Spleen (tissue), 7 donors: ENCODE results near the gene CPSF4.

Experiments used
- POLR2AphosphoS5 ChIP-seq, 3 donors: sonication (generic); formaldehyde crosslinking; IDR thresholded peaks; one replicate each; pipeline ENCODE4 v1.5.1; 2017; ENCODE audit warnings: antibody characterized with exemption in 3 of 3
- TF ChIP-seq, protein P1 (sequence below), 11 experiments: fragments of 200-600 bp in 7 of 11; fragments of 450-650 bp in 4 of 11; sonication (generic) in 4 of 11; IDR thresholded peaks in 8 of 11; conservative IDR thresholded peaks in 3 of 11; 1 replicate in 7 of 11; 2 replicates in 4 of 11; pipeline versions ENCODE4 v1.4.0 to v1.8.0; 2016 to 2021; ENCODE audit warnings: antibody characterized with exemption in 11 of 11, inconsistent platforms in 4 of 11, mild to moderate bottlenecking in 1 of 11
- donor health status: DM: no; HTN: no; CAD: no; lungs with moderate emphysema.
- donor health status: DM: no; HTN: no; CAD: no.
- donor health status: DM: no; HTN: no; CAD: no.

DNA sequence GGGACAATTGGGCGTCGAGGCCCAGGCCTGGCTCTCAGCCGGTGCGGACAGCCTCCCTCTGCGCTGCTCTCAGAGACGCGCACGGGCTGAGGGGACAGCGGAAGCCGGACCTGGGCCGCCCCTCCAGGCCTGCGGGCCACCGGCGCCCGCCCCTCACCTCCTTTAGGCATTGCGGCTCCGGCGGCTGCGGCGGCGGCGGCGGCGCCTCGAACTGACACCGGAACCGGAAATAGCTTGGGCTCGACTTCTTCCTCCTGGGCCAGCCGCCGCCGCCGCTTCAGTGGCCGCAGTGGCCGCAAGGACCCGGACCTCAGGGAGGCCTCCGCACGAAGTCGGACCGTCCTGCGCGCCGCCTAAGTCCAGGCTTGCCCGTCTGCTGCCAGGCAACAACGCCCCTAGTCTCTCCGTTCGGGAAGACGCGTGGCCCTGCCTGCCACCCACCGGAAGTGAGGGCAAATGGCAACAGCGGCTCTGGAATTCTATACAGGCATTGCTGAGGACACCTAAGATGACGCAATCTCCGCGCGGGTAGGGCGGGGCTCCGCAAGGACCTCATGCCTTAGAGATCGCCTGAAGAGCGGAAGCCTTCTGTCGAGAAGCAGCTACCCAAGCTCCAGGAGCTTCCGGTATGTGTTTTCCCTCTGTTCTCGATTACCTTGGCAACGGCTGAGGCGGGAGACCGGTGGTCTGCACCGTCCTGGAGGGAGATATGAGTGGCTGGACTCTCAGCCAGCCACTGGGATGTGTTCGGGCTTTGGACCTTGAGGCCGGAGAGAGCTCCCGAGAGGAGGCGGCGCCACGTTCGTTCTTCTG lies 30.2 kb upstream of the CPSF4 start, which contains the start of the genes BUD31 and PDAP1:
- TF ChIP-seq, protein P1, sequence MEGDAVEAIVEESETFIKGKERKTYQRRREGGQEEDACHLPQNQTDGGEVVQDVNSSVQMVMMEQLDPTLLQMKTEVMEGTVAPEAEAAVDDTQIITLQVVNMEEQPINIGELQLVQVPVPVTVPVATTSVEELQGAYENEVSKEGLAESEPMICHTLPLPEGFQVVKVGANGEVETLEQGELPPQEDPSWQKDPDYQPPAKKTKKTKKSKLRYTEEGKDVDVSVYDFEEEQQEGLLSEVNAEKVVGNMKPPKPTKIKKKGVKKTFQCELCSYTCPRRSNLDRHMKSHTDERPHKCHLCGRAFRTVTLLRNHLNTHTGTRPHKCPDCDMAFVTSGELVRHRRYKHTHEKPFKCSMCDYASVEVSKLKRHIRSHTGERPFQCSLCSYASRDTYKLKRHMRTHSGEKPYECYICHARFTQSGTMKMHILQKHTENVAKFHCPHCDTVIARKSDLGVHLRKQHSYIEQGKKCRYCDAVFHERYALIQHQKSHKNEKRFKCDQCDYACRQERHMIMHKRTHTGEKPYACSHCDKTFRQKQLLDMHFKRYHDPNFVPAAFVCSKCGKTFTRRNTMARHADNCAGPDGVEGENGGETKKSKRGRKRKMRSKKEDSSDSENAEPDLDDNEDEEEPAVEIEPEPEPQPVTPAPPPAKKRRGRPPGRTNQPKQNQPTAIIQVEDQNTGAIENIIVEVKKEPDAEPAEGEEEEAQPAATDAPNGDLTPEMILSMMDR (IDR thresholded peaks at IDR 0.05 in 8 of 11, conservative IDR thresholded peaks at IDR 0.05 in 3 of 11): peak in 8 of 11 experiments; percentile 11 to 49 (median 37)
- peak; percentile 94 to 97 (median 95) for TF ChIP-seq POLR2AphosphoS5 (IDR thresholded peaks at IDR 0.05)
